ENCODE measurements around the gene RNF144B.

DNA sequence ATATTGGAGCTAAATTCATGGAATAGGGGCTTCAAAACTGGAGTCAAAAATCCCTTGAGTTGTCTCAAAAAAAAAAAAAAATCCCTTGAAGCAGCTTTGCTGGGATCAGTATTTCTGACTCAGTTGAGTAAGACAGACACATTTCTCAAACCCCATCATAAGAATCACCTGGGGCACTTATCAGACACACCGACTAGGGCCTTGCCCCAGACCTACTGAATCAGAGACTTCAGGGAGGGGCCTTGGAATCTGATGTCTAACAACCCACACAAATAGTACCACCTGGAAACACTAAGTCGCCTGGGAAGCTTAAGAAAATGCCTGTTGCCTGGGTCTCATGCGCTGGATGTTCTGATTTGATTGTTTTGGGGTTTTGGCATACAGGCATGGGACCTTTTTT, 44.9 kb upstream of the RNF144B start:
- TF ChIP-seq CTCF (IDR thresholded peaks at IDR 0.05; ENCODE audit: low read depth, low read length, poor library complexity, severe bottlenecking) (no peak), EZH2phosphoT487 (IDR thresholded peaks at IDR 0.05; ENCODE audit: borderline replicate concordance, low read length) (no peak)
